Heart left ventricle (tissue), 16 donors: ENCODE measurements around the gene DYDC2. TPM values are rescaled to one million over a fixed set of nuclear protein-coding genes. Genes with fewer than 3 reads are reported as not detected.

ENCODE experiments used
- ATAC-seq, 4 donors: fragments of 200-7000 bp; cut with Tn5 transposase; one replicate each; pipeline ENCODE4 v1.9.1; 2020 to 2022; ENCODE audit warnings: moderate library complexity in 4 of 4, mild to moderate bottlenecking in 3 of 4, moderate number of reproducible peaks in 1 of 4
- DNase-seq, 5 donors: peaks; one replicate each; pipeline ENCODE4 v3.0.0-alpha.2; 2020
- H3K27ac ChIP-seq, 12 donors: fragments of 200-600 bp; sonication (generic) in 4 of 12; one replicate each; pipeline versions ENCODE4 v1.5.0 to v1.8.0; 2016 to 2022; ENCODE audit warnings: mild to moderate bottlenecking in 2 of 12
- H3K27me3 ChIP-seq, 9 donors: fragments of 200-600 bp; sonication (generic) in 2 of 9; one replicate each; pipeline versions ENCODE4 v1.5.1 to v1.8.0; 2016 to 2022; ENCODE audit warnings: mild to moderate bottlenecking in 3 of 9
- H3K36me3 ChIP-seq, 9 donors: fragments of 200-600 bp; sonication (generic) in 2 of 9; one replicate each; pipeline versions ENCODE4 v1.5.0 to v1.8.0; 2018 to 2022; ENCODE audit warnings: mild to moderate bottlenecking in 2 of 9
- H3K4me1 ChIP-seq, 12 donors: fragments of 200-600 bp; sonication (generic) in 4 of 12; one replicate each; pipeline versions ENCODE4 v1.5.0 to v1.8.0; 2016 to 2022; ENCODE audit warnings: mild to moderate bottlenecking in 3 of 12
- H3K4me3 ChIP-seq, 12 donors: fragments of 200-600 bp; sonication (generic) in 4 of 12; one replicate each; pipeline versions ENCODE4 v1.5.0 to v1.8.0; 2017 to 2022; ENCODE audit warnings: mild to moderate bottlenecking in 9 of 12, moderate library complexity in 4 of 12
- H3K9me3 ChIP-seq, 12 donors: fragments of 200-600 bp; sonication (generic) in 4 of 12; one replicate each; pipeline versions ENCODE4 v1.5.0 to v1.8.0; 2016 to 2022; ENCODE audit warnings: mild to moderate bottlenecking in 1 of 12
- CTCF ChIP-seq, 12 donors: fragments of 200-600 bp; sonication (generic) in 4 of 12; IDR thresholded peaks; one replicate each; pipeline versions ENCODE4 v1.5.0 to v1.8.0; 2018 to 2022; ENCODE audit warnings: antibody characterized with exemption in 12 of 12, mild to moderate bottlenecking in 5 of 12
- POLR2A ChIP-seq, 2 donors: fragments of 450-650 bp; IDR thresholded peaks; one replicate each; pipeline ENCODE4 v1.6.1; 2017; ENCODE audit warnings: antibody characterized with exemption in 2 of 2, mild to moderate bottlenecking in 2 of 2, moderate library complexity in 2 of 2
- WGBS, 4 donors: extraction: QIAGEN DNeasy Blood & Tissue Kit in 2 of 4; methylation state at CpG; one replicate each; pipeline versions ENCODE4 v1.1.5 to v1.1.7; 2013 to 2018; 5-methylcytosine and 5-hydroxymethylcytosine counted together
- intact Hi-C, 10 donors: fragments of 100-400 bp; cut with DNase I; formaldehyde crosslinking; loops; one replicate each; pipeline versions ENCODE4 v1.11.1 to v1.14.2; 2022
- polyA plus RNA-seq, 2 donors: library from polyadenylated mRNA; stranded (reverse); fragments of 200-250 nt; gene quantifications; one replicate each; pipeline ENCODE4 v1.2.3, GENCODE V29; 2013
- total RNA-seq, 9 donors: library from RNA; depleted of rRNA in 2 of 9; stranded (reverse); fragments of >200 nt in 2 of 9; fragmentation: NEBNext Ultra II Directional in 3 of 9; extraction: Animal tissue kit (Norgen Biotek cat#: 25700) in 3 of 9; gene quantifications; one replicate each; pipeline versions ENCODE4 v1.1.0 to v1.2.4, GENCODE V29; 2016 to 2023
- donor health status: ischemic (EF 13 %, LVEDD 7.1; RV severe dilation, severe dysfunction).
- donor health status: healthy with polysubstance abuse.
- donor health status: DM: no; HTN: yes; CAD: no.
- donor health status: DM: no; HTN: no; CAD: no.
- donor health status: ischemic (EF 25% LVEDD 6.9; RV normal size, moderate dysfunction).
- donor health status: ischemic (EF 25% LVEDD 5.7; RV mildly dilated, moderate dysfunction).
- donor health status: healthy.
- donor health status: DM: yes; HTN: yes; CAD: no.
- donor health status: ischemic (EF 35%, LVEDD 5.7; RV mildly dilated, moderate dysfunction).
- donor health status: nonischemic (EF 11% LVEDD 7.7; RV severe dilation, severe dysfunction).
- donor health status: DM: yes; HTN: yes; CAD: no.
- donor health status: PGD.
- donor health status: ischemic (EF 29% LVEDD 5.4; RV normal size, mild dysfunction).
- donor health status: nonischemic (EF 23%, LVEDD 6.1; RV moderate dilation, normal function).

The DYDC2 gene
- total and polyA plus RNA-seq, 11 donors, result not detected

- Histone ChIP-seq H3K36me3 (no peaks in the 10 kb centered on the region), H3K4me1 (no peaks in the 10 kb centered on the region), H3K27me3 (no peaks in the 10 kb centered on the region), H3K27ac (peak overlapping the region in 1 of 12 donors; percentile 19), H3K4me3 (no peak overlapping the region), H3K9me3 (no peaks in the 10 kb centered on the region)
- WGBS, 4 donors, result 65 to 76% (median 73%) methylated on average over 8 of the region's 8 CpGs
- DNase-seq (no peak), ATAC-seq (no peak)
- no peak for TF ChIP-seq CTCF (IDR thresholded peaks at IDR 0.05)
- TF ChIP-seq POLR2A (IDR thresholded peaks at IDR 0.05), result no peak
- intact Hi-C loops, result no loop called here
These were observed 43.7 kb downstream of the DYDC2 start for GRCh38 chr10:80400136-80400804.

GRCh38 chr10:80405035-80405434 lies 48.5 kb downstream of the DYDC2 start:
- Histone ChIP-seq H3K27me3 (peaks cover 0 to 6% (median 0%) of the 10 kb centered on the region in 9 donors), H3K4me1 (peaks cover 0 to 27% (median 21%) of the 10 kb centered on the region in 12 donors), H3K4me3 (no peak overlapping the region), H3K36me3 (no peaks in the 10 kb centered on the region), H3K27ac (peak overlapping the region in 7 of 12 donors; percentile 30 to 67 (median 53)), H3K9me3 (no peaks in the 10 kb centered on the region)
- DNase-seq (no peak), ATAC-seq (no peak)
- intact Hi-C loops, result loop anchor here in 1 of 10 donors (5.0 kb wide), 1 partner anchor 47 kb away; the partner anchor contains the start of gene TSPAN14
- WGBS, 4 donors, result 91 to 100% (median 93%) methylated on average over 1 of the region's 1 CpG
- no peak for TF ChIP-seq CTCF (IDR thresholded peaks at IDR 0.05)
- no peak for TF ChIP-seq POLR2A (IDR thresholded peaks at IDR 0.05)

GRCh38 chr10:80405626-80406025 lies 49.0 kb downstream of the DYDC2 start:
- H3K9me3 ChIP-seq, result no peaks in the 10 kb centered on the region
- peak overlapping the region in 10 of 12 donors; percentile 8 to 67 (median 45) for H3K27ac ChIP-seq
- ATAC-seq, result no peak
- intact Hi-C loops, result loop anchor here in 1 of 10 donors (5.0 kb wide), 1 partner anchor 47 kb away; the partner anchor contains the start of gene TSPAN14
- peaks cover 0 to 6% (median 0%) of the 10 kb centered on the region in 9 donors for H3K27me3 ChIP-seq
- peaks cover 0 to 32% (median 27%) of the 10 kb centered on the region in 12 donors for H3K4me1 ChIP-seq
- no peak overlapping the region for H3K4me3 ChIP-seq
- no peaks in the 10 kb centered on the region for H3K36me3 ChIP-seq
- peak in 1 of 5 donors; percentile 21 for DNase-seq
- WGBS, 4 donors, result 65 to 80% (median 70%) methylated on average over 4 of the region's 4 CpGs
- TF ChIP-seq CTCF (IDR thresholded peaks at IDR 0.05), result no peak
- TF ChIP-seq POLR2A (IDR thresholded peaks at IDR 0.05), result no peak

GRCh38 chr10:80406204-80406603 lies 49.6 kb downstream of the DYDC2 start:
- DNase-seq (no peak), ATAC-seq (no peak)
- Histone ChIP-seq H3K27ac (peak overlapping the region in 9 of 12 donors; percentile 8 to 67 (median 41)), H3K4me3 (no peak overlapping the region), H3K9me3 (no peaks in the 10 kb centered on the region), H3K36me3 (no peaks in the 10 kb centered on the region), H3K27me3 (peaks cover 0 to 6% (median 0%) of the 10 kb centered on the region in 9 donors), H3K4me1 (peaks cover 0 to 37% (median 33%) of the 10 kb centered on the region in 12 donors)
- intact Hi-C loops, result loop anchor here in 1 of 10 donors (5.0 kb wide), 1 partner anchor 46 kb away; the partner anchor contains the start of gene TSPAN14
- 50 to 69% (median 62%) methylated on average over 4 of the region's 4 CpGs for WGBS, 4 donors
- no peak for TF ChIP-seq CTCF (IDR thresholded peaks at IDR 0.05)
- TF ChIP-seq POLR2A (IDR thresholded peaks at IDR 0.05), result no peak
